Subcutaneous abdominal adipose tissue (tissue), 5 donors: ENCODE data around the gene HCN1.

Experiments used
- H3K27ac ChIP-seq: one replicate; pipeline ENCODE4 v1.7.0; 2013; ENCODE audit warnings: low read depth, mild to moderate bottlenecking, inconsistent platforms, low read length, moderate library complexity
- H3K27me3 ChIP-seq, 5 donors: one replicate each; pipeline ENCODE4 v1.7.0; 2013; ENCODE audit warnings: low read length in 5 of 5, inconsistent platforms in 1 of 5; ENCODE audit not compliant: control insufficient read depth in 5 of 5, insufficient read depth in 4 of 5
- H3K36me3 ChIP-seq, 5 donors: one replicate each; pipeline ENCODE4 v1.7.0; 2013; ENCODE audit warnings: low read length in 5 of 5; ENCODE audit not compliant: control insufficient read depth in 5 of 5, insufficient read depth in 5 of 5
- H3K4me1 ChIP-seq, 5 donors: one replicate each; pipeline ENCODE4 v1.7.0; 2013; ENCODE audit warnings: low read length in 5 of 5, mild to moderate bottlenecking in 3 of 5, moderate library complexity in 1 of 5; ENCODE audit not compliant: control insufficient read depth in 5 of 5, insufficient read depth in 5 of 5
- H3K4me3 ChIP-seq, 5 donors: one replicate each; pipeline ENCODE4 v1.7.0; 2013; ENCODE audit warnings: low read length in 5 of 5, low read depth in 1 of 5
- H3K9ac ChIP-seq, 5 donors: one replicate each; pipeline ENCODE4 v1.7.0; 2013; ENCODE audit warnings: low read length in 5 of 5, mild to moderate bottlenecking in 4 of 5, moderate library complexity in 3 of 5
- H3K9me3 ChIP-seq, 5 donors: one replicate each; pipeline ENCODE4 v1.7.0; 2013; ENCODE audit warnings: low read length in 5 of 5; ENCODE audit not compliant: control insufficient read depth in 5 of 5
- donor health status: healthy.
- donor health status: healthy.
- donor health status: healthy.
- donor health status: healthy.
- donor health status: healthy.

The HCN1 gene

GRCh38 chr5:45696206-45696836 is at the start of gene HCN1:
TSS of gene HCN1 (minus strand) at chr5:45696380.
- Histone ChIP-seq H3K4me1 (peaks cover 0 to 9% (median 5%) of the 10 kb centered on the region in 5 donors), H3K4me3 (peak within 1 kb of the TSS in 1 of 5 donors; percentile 3), H3K27me3 (peaks cover 10 to 31% (median 15%) of the 10 kb centered on the region in 5 donors), H3K36me3 (no peaks in the 10 kb centered on the region), H3K9me3 (no peaks in the 10 kb centered on the region), H3K27ac (no peak within 1 kb of the TSS), H3K9ac (no peak within 1 kb of the TSS)

GRCh38 chr5:45741110-45741509 is 44.9 kb upstream of the HCN1 start:
- Histone ChIP-seq H3K4me1 (no peaks in the 10 kb centered on the region), H3K4me3 (no peak overlapping the region), H3K27me3 (no peaks in the 10 kb centered on the region), H3K9me3 (peaks cover 0 to 4% (median 0%) of the 10 kb centered on the region in 5 donors), H3K9ac (no peak overlapping the region), H3K36me3 (no peaks in the 10 kb centered on the region), H3K27ac (no peak overlapping the region)

- no peak overlapping the region for H3K9ac ChIP-seq
- peaks cover 0 to 4% (median 0%) of the 10 kb centered on the region in 5 donors for H3K9me3 ChIP-seq
- no peaks in the 10 kb centered on the region for H3K36me3 ChIP-seq
- H3K4me1 ChIP-seq = no peaks in the 10 kb centered on the region
- H3K4me3 ChIP-seq = no peak overlapping the region
- H3K27ac ChIP-seq = no peak overlapping the region
- no peaks in the 10 kb centered on the region for H3K27me3 ChIP-seq
Measured at GRCh38 chr5:45737153-45737552, 41.0 kb upstream of the HCN1 start.

GRCh38 chr5:45725537-45725936 is 29.4 kb upstream of the HCN1 start:
- Histone ChIP-seq H3K9ac (no peak overlapping the region), H3K27ac (no peak overlapping the region)

GRCh38 chr5:45697201-45697600 is 1.0 kb upstream of the HCN1 start:
- no peak overlapping the region for H3K27ac ChIP-seq
- peaks cover 0 to 9% (median 5%) of the 10 kb centered on the region in 5 donors for H3K4me1 ChIP-seq
- no peaks in the 10 kb centered on the region for H3K36me3 ChIP-seq
- no peak overlapping the region for H3K9ac ChIP-seq
- H3K4me3 ChIP-seq = no peak overlapping the region
- no peaks in the 10 kb centered on the region for H3K9me3 ChIP-seq
- peaks cover 10 to 31% (median 15%) of the 10 kb centered on the region in 5 donors for H3K27me3 ChIP-seq

More at GRCh38 chr5:45725537-45725936, 29.4 kb upstream of the HCN1 start:
- Histone ChIP-seq H3K9me3 (no peaks in the 10 kb centered on the region), H3K4me1 (peaks cover 0 to under 1% (median 0%) of the 10 kb centered on the region in 5 donors), H3K4me3 (no peak overlapping the region), H3K27me3 (no peaks in the 10 kb centered on the region), H3K36me3 (no peaks in the 10 kb centered on the region)

- Histone ChIP-seq H3K9me3 (no peaks in the 10 kb centered on the region), H3K4me3 (no peak overlapping the region), H3K4me1 (peaks cover 0 to 9% (median 5%) of the 10 kb centered on the region in 5 donors), H3K27me3 (peaks cover 10 to 31% (median 15%) of the 10 kb centered on the region in 5 donors), H3K36me3 (no peaks in the 10 kb centered on the region), H3K27ac (no peak overlapping the region), H3K9ac (no peak overlapping the region)
Measured at GRCh38 chr5:45695804-45696156, 400 bp downstream of the HCN1 start.

- peak overlapping the region in 1 of 5 donors; percentile 3 for H3K4me3 ChIP-seq
- no peak overlapping the region for H3K27ac ChIP-seq
- peaks cover 0 to 9% (median 5%) of the 10 kb centered on the region in 5 donors for H3K4me1 ChIP-seq
- no peaks in the 10 kb centered on the region for H3K36me3 ChIP-seq
- H3K9me3 ChIP-seq = no peaks in the 10 kb centered on the region
- no peak overlapping the region for H3K9ac ChIP-seq
- peaks cover 10 to 31% (median 15%) of the 10 kb centered on the region in 5 donors for H3K27me3 ChIP-seq
Measured at GRCh38 chr5:45694971-45695803, 993 bp downstream of the HCN1 start.

GRCh38 chr5:45694255-45694814 is 1.8 kb downstream of the HCN1 start:
- peaks cover 0 to 9% (median 5%) of the 10 kb centered on the region in 5 donors for H3K4me1 ChIP-seq
- peaks cover 10 to 31% (median 14%) of the 10 kb centered on the region in 5 donors for H3K27me3 ChIP-seq
- H3K36me3 ChIP-seq = no peaks in the 10 kb centered on the region
- H3K9ac ChIP-seq = no peak overlapping the region
- no peak overlapping the region for H3K27ac ChIP-seq
- H3K9me3 ChIP-seq = no peaks in the 10 kb centered on the region
- H3K4me3 ChIP-seq = no peak overlapping the region

GRCh38 chr5:45692481-45692880 is 3.7 kb downstream of the HCN1 start:
- Histone ChIP-seq H3K4me1 (peaks cover 0 to 9% (median 5%) of the 10 kb centered on the region in 5 donors), H3K27ac (no peak overlapping the region), H3K9me3 (no peaks in the 10 kb centered on the region), H3K27me3 (peaks cover 8 to 25% (median 11%) of the 10 kb centered on the region in 5 donors), H3K4me3 (no peak overlapping the region), H3K9ac (no peak overlapping the region), H3K36me3 (no peaks in the 10 kb centered on the region)

GRCh38 chr5:45691656-45692055 is 4.5 kb downstream of the HCN1 start:
- no peak overlapping the region for H3K4me3 ChIP-seq
- H3K27me3 ChIP-seq = peaks cover 5 to 17% (median 11%) of the 10 kb centered on the region in 5 donors
- H3K9ac ChIP-seq = no peak overlapping the region
- peaks cover 0 to 9% (median 5%) of the 10 kb centered on the region in 5 donors for H3K4me1 ChIP-seq
- no peaks in the 10 kb centered on the region for H3K9me3 ChIP-seq
- H3K36me3 ChIP-seq = no peaks in the 10 kb centered on the region
- no peak overlapping the region for H3K27ac ChIP-seq
